BLaER1 treated with 17β-estradiol and CSF1 and Interleukin-3, amounts not matched to agents 10 nM and 100 nM (cell line): ENCODE data around the gene MYADML2.

Experiments
- H3K27ac ChIP-seq, 11 experiments: shearing (Covaris generic); formaldehyde crosslinking; 2 replicates each; pipeline ENCODE4 v1.8.1; 2022
- H3K27me3 ChIP-seq, 11 experiments: shearing (Covaris generic); formaldehyde crosslinking; 2 replicates each; pipeline ENCODE4 v1.8.1; 2022
- H3K36me3 ChIP-seq, 11 experiments: shearing (Covaris generic); formaldehyde crosslinking; 2 replicates each; pipeline ENCODE4 v1.8.1; 2022
- H3K4me1 ChIP-seq, 10 experiments: shearing (Covaris generic); formaldehyde crosslinking; 2 replicates each; pipeline ENCODE4 v1.8.1; 2022
- H3K4me2 ChIP-seq, 11 experiments: shearing (Covaris generic); formaldehyde crosslinking; 2 replicates each; pipeline ENCODE4 v1.8.1; 2022
- H3K4me3 ChIP-seq, 10 experiments: shearing (Covaris generic); formaldehyde crosslinking; 2 replicates each; pipeline ENCODE4 v1.8.1; 2022
- H3K9ac ChIP-seq, 11 experiments: shearing (Covaris generic); formaldehyde crosslinking; 2 replicates each; pipeline ENCODE4 v1.8.1; 2022
- H3K9me3 ChIP-seq, 11 experiments: shearing (Covaris generic); formaldehyde crosslinking; replicated peaks in 1 of 11; 2 replicates each; pipeline ENCODE4 v1.8.1; 2022
- H4K20me1 ChIP-seq, 11 experiments: shearing (Covaris generic); formaldehyde crosslinking; 2 replicates each; pipeline ENCODE4 v1.8.1; 2022
- Cebpa-rat ChIP-seq, 11 experiments: shearing (Covaris generic); IDR thresholded peaks; 2 replicates each; pipeline ENCODE4 v1.8.1; 2022

Gene MYADML2

GRCh38 chr17:81980707-81981343, 33.8 kb upstream of the MYADML2 start:
- H3K9ac ChIP-seq = peak overlapping the region in 4 of 11 experiments; percentile 10 to 38 (median 23); a peak in 4 of 22 replicates
- peaks cover 20 to 43% (median 31%) of the 10 kb centered on the region in 11 experiments for H3K36me3 ChIP-seq
- peaks cover 0 to 75% (median 55%) of the 10 kb centered on the region in 11 experiments; a peak in 20 of 22 replicates for H4K20me1 ChIP-seq
- no peak overlapping the region for H3K27ac ChIP-seq
- H3K27me3 ChIP-seq = peaks cover 34 to 55% (median 49%) of the 10 kb centered on the region in 11 experiments
- no peaks in the 10 kb centered on the region for H3K9me3 ChIP-seq
- H3K4me1 ChIP-seq = peaks cover 51 to 77% (median 71%) of the 10 kb centered on the region in 10 experiments
- H3K4me2 ChIP-seq = peak overlapping the region; percentile 50 to 98 (median 79)
- no peak for TF ChIP-seq Cebpa-rat (IDR thresholded peaks at IDR 0.05)
- no peak overlapping the region for H3K4me3 ChIP-seq

GRCh38 chr17:81980122-81980521, 33.1 kb upstream of the MYADML2 start:
- Histone ChIP-seq H3K4me2 (peak overlapping the region; percentile 50 to 98 (median 79)), H3K9ac (no peak overlapping the region), H4K20me1 (peaks cover 0 to 68% (median 52%) of the 10 kb centered on the region in 11 experiments; a peak in 20 of 22 replicates), H3K4me1 (peaks cover 54 to 77% (median 71%) of the 10 kb centered on the region in 10 experiments), H3K27ac (no peak overlapping the region), H3K9me3 (no peaks in the 10 kb centered on the region), H3K36me3 (peaks cover 13 to 36% (median 24%) of the 10 kb centered on the region in 11 experiments), H3K4me3 (no peak overlapping the region), H3K27me3 (peaks cover 34 to 55% (median 49%) of the 10 kb centered on the region in 11 experiments)
- TF ChIP-seq Cebpa-rat (IDR thresholded peaks at IDR 0.05) = no peak

GRCh38 chr17:81978524-81979298, 31.7 kb upstream of the MYADML2 start:
- H3K27me3 ChIP-seq = peaks cover 34 to 55% (median 49%) of the 10 kb centered on the region in 11 experiments
- peak overlapping the region in 1 of 11 experiments; percentile 96; a peak in 2 of 22 replicates for H3K27ac ChIP-seq
- H4K20me1 ChIP-seq = peaks cover 0 to 58% (median 52%) of the 10 kb centered on the region in 11 experiments; a peak in 20 of 22 replicates
- TF ChIP-seq Cebpa-rat (IDR thresholded peaks at IDR 0.05) = no peak
- H3K4me3 ChIP-seq = peak overlapping the region; percentile 70 to 84 (median 76); a peak in 19 of 20 replicates
- peak overlapping the region; percentile 90 to 99 (median 96) for H3K4me2 ChIP-seq
- peaks cover 0 to 6% (median 5%) of the 10 kb centered on the region in 11 experiments; a peak in 19 of 22 replicates for H3K9me3 ChIP-seq
- peak overlapping the region in 2 of 11 experiments; percentile 99; a peak in 3 of 22 replicates for H3K9ac ChIP-seq
- H3K4me1 ChIP-seq = peaks cover 53 to 71% (median 66%) of the 10 kb centered on the region in 10 experiments
- H3K36me3 ChIP-seq = peaks cover 0 to 22% (median 11%) of the 10 kb centered on the region in 11 experiments; a peak in 18 of 22 replicates

GRCh38 chr17:81977211-81977808, 30.3 kb upstream of the MYADML2 start, which contains the start of gene ASPSCR1:
Gene ASPSCR1, plus strand, starts transcription at chr17:81977629. Its CDS starts 18 bp downstream, at chr17:81977647.
- Histone ChIP-seq H3K4me1 (peaks cover 45 to 58% (median 56%) of the 10 kb centered on the region in 10 experiments), H3K4me2 (peak within 1 kb of the TSS; percentile 95 to 99 (median 97)), H3K4me3 (peak within 1 kb of the TSS; percentile 70 to 84 (median 76)), H3K36me3 (peaks cover 0 to 18% (median 9%) of the 10 kb centered on the region in 11 experiments; a peak in 13 of 22 replicates), H3K27me3 (peaks cover 31 to 43% (median 38%) of the 10 kb centered on the region in 11 experiments), H4K20me1 (peaks cover 0 to 44% (median 40%) of the 10 kb centered on the region in 11 experiments; a peak in 20 of 22 replicates), H3K27ac (peak within 1 kb of the TSS; percentile 94 to 99 (median 98)), H3K9ac (peak within 1 kb of the TSS; percentile 92 to 99 (median 96)), H3K9me3 (peaks cover 8 to 20% (median 19%) of the 10 kb centered on the region in 11 experiments; a peak in 21 of 22 replicates)
- no peak for TF ChIP-seq Cebpa-rat (IDR thresholded peaks at IDR 0.05)

- peak overlapping the region; percentile 94 to 99 (median 98) for H3K27ac ChIP-seq
- H3K27me3 ChIP-seq = peaks cover 24 to 36% (median 31%) of the 10 kb centered on the region in 11 experiments
- H3K4me2 ChIP-seq = peak overlapping the region; percentile 91 to 99 (median 95)
These were observed 29.5 kb upstream of the MYADML2 start for GRCh38 chr17:81976332-81977210.

GRCh38 chr17:81973432-81973831, 26.4 kb upstream of the MYADML2 start:
- Histone ChIP-seq H3K9me3 (peaks cover 8 to 23% (median 19%) of the 10 kb centered on the region in 11 experiments; a peak in 21 of 22 replicates), H3K9ac (no peak overlapping the region), H3K27me3 (peaks cover 0 to 6% (median 3%) of the 10 kb centered on the region in 11 experiments; a peak in 17 of 22 replicates), H3K4me1 (peaks cover 27 to 33% (median 30%) of the 10 kb centered on the region in 10 experiments), H3K4me3 (no peak overlapping the region), H4K20me1 (peaks cover 0 to 5% (median 1%) of the 10 kb centered on the region in 11 experiments; a peak in 13 of 22 replicates), H3K27ac (no peak overlapping the region), H3K4me2 (no peak overlapping the region), H3K36me3 (no peaks in the 10 kb centered on the region)
- TF ChIP-seq Cebpa-rat (IDR thresholded peaks at IDR 0.05) = no peak

More at GRCh38 chr17:81976332-81977210, 29.5 kb upstream of the MYADML2 start:
- Histone ChIP-seq H3K36me3 (peaks cover 0 to 18% (median 9%) of the 10 kb centered on the region in 11 experiments; a peak in 13 of 22 replicates), H3K4me1 (peaks cover 38 to 56% (median 48%) of the 10 kb centered on the region in 10 experiments), H3K9me3 (peaks cover 8 to 23% (median 19%) of the 10 kb centered on the region in 11 experiments; a peak in 21 of 22 replicates), H4K20me1 (peaks cover 0 to 37% (median 32%) of the 10 kb centered on the region in 11 experiments; a peak in 19 of 22 replicates), H3K9ac (peak overlapping the region; percentile 92 to 99 (median 96)), H3K4me3 (peak overlapping the region; percentile 70 to 84 (median 76))
- no peak for TF ChIP-seq Cebpa-rat (IDR thresholded peaks at IDR 0.05)
